ENCODE measurements around the gene PPP4R4. TPM values are rescaled to one million over a fixed set of nuclear protein-coding genes. Genes with fewer than 3 reads are reported as not detected.
"Not testable (repeated sequence)": the region's sequence is repeated elsewhere in the genome, so short reads cannot be mapped to it uniquely, and the experiment has no call there.

The PPP4R4 gene
- total RNA-seq, 2 donors from 2014 or later: 0.22 to 0.75 TPM

DNA sequence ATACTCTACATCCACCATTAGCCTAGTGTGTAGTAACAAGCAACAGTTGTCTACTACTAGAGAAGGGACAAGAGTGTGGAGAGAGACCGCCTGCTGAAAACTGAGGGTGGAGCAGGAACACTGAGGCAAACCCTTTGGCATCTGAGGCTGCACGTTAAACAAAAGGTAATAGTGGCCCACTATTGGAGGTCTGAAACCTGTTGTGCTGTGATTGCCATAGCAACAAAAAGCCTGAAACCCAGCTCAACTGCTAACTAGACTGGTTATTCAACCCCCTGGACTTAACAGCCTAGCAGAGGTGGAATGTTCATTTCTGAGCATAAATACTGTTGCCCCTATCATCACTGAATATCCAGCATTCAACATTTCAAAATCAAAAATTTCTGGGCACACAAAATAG, 43.0 kb downstream of the PPP4R4 start:
- Histone ChIP-seq H3K4me1 (no peaks in the 10 kb centered on the region), H3K27ac (no peak overlapping the region), H3K4me3 (no peak overlapping the region), H3K9me3 (peaks cover 0 to 19% of the 10 kb centered on the region in 2 donors), H3K27me3 (no peaks in the 10 kb centered on the region), H3K36me3 (no peaks in the 10 kb centered on the region)
- no peak for DNase-seq (ENCODE audit: low spot score)
- TF ChIP-seq, protein P1, sequence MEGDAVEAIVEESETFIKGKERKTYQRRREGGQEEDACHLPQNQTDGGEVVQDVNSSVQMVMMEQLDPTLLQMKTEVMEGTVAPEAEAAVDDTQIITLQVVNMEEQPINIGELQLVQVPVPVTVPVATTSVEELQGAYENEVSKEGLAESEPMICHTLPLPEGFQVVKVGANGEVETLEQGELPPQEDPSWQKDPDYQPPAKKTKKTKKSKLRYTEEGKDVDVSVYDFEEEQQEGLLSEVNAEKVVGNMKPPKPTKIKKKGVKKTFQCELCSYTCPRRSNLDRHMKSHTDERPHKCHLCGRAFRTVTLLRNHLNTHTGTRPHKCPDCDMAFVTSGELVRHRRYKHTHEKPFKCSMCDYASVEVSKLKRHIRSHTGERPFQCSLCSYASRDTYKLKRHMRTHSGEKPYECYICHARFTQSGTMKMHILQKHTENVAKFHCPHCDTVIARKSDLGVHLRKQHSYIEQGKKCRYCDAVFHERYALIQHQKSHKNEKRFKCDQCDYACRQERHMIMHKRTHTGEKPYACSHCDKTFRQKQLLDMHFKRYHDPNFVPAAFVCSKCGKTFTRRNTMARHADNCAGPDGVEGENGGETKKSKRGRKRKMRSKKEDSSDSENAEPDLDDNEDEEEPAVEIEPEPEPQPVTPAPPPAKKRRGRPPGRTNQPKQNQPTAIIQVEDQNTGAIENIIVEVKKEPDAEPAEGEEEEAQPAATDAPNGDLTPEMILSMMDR (IDR thresholded peaks at IDR 0.05): no peak

DNA sequence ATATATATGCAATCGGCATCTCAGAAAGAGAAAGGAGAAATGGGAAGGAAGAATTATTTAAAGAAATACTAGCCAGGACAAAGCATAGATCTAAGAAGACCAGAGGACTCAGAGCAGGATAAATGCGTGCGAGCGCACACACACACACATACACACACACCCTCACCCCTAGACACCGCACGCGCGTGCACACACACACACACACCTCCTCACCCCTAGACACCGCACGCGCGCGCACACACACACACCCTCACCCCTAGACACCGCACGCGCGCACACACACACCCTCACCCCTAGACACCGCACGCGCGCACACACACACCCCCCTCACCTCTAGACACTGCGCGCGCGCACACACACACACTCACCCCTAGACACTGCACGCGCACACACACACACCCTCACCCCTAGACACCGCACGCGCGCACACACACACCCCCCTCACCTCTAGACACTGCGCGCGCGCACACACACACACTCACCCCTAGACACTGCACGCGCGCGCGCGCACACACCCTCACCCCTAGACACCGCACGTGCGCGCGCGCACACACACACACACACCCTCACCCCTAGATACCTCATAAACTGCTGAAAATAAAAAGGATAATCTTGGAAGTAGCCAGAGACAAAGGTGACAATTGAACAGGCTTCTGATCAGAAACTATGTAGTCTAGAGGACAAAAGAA, 44.2 kb downstream of the PPP4R4 start:
- not testable (repeated sequence) for H3K27me3 ChIP-seq; H3K27ac ChIP-seq; H3K36me3 ChIP-seq; DNase-seq (ENCODE audit: low spot score); H3K4me1 ChIP-seq; H3K4me3 ChIP-seq
- peaks cover 0 to 23% of the 10 kb centered on the region in 2 donors for H3K9me3 ChIP-seq

DNA sequence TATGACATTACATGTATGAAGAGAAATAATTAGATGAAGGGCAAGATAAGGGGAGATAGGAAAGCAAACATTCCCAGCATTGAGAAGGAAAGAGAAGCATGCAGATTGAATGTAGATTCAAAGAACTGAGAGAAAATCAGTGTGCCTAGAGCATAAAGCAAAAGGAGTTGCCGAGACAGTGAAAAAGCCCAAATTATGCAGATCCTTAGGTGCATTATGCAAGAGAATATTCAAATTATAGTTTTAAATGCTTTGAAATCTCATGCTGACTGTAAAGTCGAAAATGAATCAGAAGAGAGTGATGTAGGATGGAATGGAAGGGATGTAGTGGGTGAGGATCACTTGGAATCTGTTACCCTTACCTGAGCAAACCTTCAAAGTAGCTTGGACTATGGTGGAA, 49.9 kb downstream of the PPP4R4 start:
- H3K4me3 ChIP-seq: no peak overlapping the region
- H3K36me3 ChIP-seq: no peaks in the 10 kb centered on the region
- H3K27me3 ChIP-seq: no peaks in the 10 kb centered on the region
- TF ChIP-seq, protein P1 (IDR thresholded peaks at IDR 0.05): no peak
- no peak for DNase-seq (ENCODE audit: low spot score)
- peaks cover 0 to 15% of the 10 kb centered on the region in 2 donors for H3K9me3 ChIP-seq
- H3K4me1 ChIP-seq: no peaks in the 10 kb centered on the region
- H3K27ac ChIP-seq: no peak overlapping the region

DNA sequence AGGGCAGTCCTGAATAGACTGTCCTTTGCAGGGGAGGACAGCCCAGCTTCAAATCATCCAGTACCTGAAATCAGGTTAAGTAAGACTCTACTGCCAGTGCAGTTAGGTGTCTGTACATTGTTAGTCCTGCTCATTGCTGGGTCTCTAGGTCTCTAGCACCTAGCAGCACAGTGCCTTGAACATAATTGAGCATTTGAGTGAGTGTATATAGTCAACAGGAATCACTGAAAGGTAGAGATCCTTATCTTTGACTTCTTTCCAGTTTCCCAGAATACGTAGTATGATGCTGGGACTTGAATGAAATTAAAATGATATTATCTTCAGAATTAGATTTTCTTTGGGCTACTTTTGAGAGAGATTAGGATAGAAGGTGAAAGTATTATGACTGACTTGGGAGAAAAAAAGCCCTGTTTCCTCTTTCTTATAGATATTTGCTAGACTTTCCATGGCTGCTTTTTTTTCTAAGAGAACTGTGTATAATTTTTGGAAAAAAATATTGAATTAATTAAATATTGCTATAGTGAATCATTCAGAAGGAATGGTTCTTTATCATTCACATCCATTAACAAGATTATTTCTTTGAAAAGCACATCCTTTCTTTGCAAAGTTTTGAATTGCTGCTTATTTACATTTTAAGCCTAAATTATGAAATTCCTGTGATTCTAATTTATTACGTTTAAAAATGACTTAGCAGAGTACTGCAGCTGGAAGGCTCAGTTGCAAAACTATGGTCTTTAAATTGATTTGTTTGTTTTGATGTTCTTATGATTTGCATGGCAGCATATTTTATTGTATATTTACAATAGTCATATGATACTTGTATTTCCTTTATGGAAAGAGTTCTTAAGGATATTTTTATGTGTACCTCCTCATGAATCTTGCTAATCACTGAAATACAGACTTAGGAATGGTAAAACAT, 51.6 kb downstream of the PPP4R4 start:
- no peaks in the 10 kb centered on the region for H3K4me1 ChIP-seq
- peaks cover 0 to 15% of the 10 kb centered on the region in 2 donors for H3K9me3 ChIP-seq
- H3K36me3 ChIP-seq: no peaks in the 10 kb centered on the region
- no peaks in the 10 kb centered on the region for H3K27me3 ChIP-seq
- TF ChIP-seq, protein P1 (IDR thresholded peaks at IDR 0.05): no peak
- DNase-seq (ENCODE audit: low spot score): no peak
- H3K4me3 ChIP-seq: no peak overlapping the region
- H3K27ac ChIP-seq: no peak overlapping the region

DNA sequence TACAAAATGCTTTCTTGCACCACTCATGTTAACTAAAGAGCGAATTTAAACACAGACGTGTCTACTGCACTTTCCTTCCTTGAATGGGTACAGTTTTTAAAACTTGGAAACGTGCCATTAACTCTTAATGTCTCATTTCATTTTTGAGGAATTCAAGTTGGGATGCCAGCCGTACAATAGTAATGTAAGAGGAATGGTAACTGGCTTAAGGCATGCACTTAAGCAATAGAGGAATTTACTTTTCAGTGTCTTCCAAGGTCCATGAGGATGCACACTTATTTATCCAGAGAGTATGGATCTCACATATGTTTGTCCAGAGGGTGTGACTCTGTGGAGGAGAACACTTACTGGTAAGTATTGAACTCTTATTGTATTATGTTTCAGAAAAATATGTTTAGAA, 52.9 kb downstream of the PPP4R4 start:
- H3K36me3 ChIP-seq: no peaks in the 10 kb centered on the region
- no peaks in the 10 kb centered on the region for H3K27me3 ChIP-seq
- DNase-seq (ENCODE audit: low spot score): no peak

DNA sequence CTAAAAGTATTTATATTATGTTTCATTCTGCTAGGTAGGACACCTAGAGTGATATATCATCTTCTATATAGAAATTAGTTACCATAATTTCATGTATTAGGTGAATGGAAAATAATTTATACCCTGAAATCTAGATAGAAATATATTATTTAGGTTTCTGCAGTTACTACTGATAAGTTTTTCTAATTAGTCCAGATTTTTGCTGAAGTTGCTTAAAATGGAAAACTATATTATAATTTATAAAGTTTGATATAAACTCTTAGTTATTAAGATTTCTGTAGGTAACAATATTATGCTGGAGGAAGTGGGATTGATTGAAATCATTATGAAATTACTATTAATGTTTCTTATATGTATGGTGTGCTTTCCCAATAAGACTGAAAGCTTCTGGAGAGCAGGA, 62.9 kb downstream of the PPP4R4 start:
- Histone ChIP-seq H3K27ac (no peak overlapping the region), H3K4me3 (no peak overlapping the region), H3K36me3 (no peaks in the 10 kb centered on the region), H3K9me3 (no peaks in the 10 kb centered on the region), H3K27me3 (no peaks in the 10 kb centered on the region), H3K4me1 (no peaks in the 10 kb centered on the region)
- no peak for DNase-seq (ENCODE audit: low spot score)
- TF ChIP-seq, protein P1 (IDR thresholded peaks at IDR 0.05): no peak

More for the DNA sequence above, 52.9 kb downstream of the PPP4R4 start:
- Histone ChIP-seq H3K4me1 (no peaks in the 10 kb centered on the region), H3K4me3 (no peak overlapping the region), H3K9me3 (peaks cover 0 to 9% of the 10 kb centered on the region in 2 donors), H3K27ac (no peak overlapping the region)
- TF ChIP-seq, protein P1 (IDR thresholded peaks at IDR 0.05): no peak
